ENCODE data around the gene ERO1B.
"Not testable (repeated sequence)": the region's sequence is repeated elsewhere in the genome, so short reads cannot be mapped to it uniquely, and the experiment has no call there.

ERO1B gene

GRCh38 chr1:236247286-236247685 is 34.5 kb downstream of the ERO1B start:
- no peak for DNase-seq

- DNase-seq: no peak
Observed at GRCh38 chr1:236242568-236242967, 39.2 kb downstream of the ERO1B start.

GRCh38 chr1:236240675-236241074 is 41.1 kb downstream of the ERO1B start:
- no peak for DNase-seq

- no peak for DNase-seq
Observed at GRCh38 chr1:236239092-236239585, 42.6 kb downstream of the ERO1B start.

GRCh38 chr1:236235116-236235515 is 46.6 kb downstream of the ERO1B start:
- no peak for DNase-seq

GRCh38 chr1:236228411-236228810 is 53.3 kb downstream of the ERO1B start:
- DNase-seq: no peak

GRCh38 chr1:236222632-236223031 is 59.1 kb downstream of the ERO1B start:
- no peak for DNase-seq

- DNase-seq: no peak
Observed at GRCh38 chr1:236220473-236220872, 61.3 kb downstream of the ERO1B start.

GRCh38 chr1:236214761-236215160 is 67.0 kb downstream of the ERO1B start:
- DNase-seq: no peak

GRCh38 chr1:236213534-236213933 is 68.2 kb downstream of the ERO1B start:
- DNase-seq: no peak

- DNase-seq: no peak
Observed at GRCh38 chr1:236211815-236212214, 69.9 kb downstream of the ERO1B start.

- no peak for DNase-seq
Observed at GRCh38 chr1:236209713-236210112, 72.0 kb downstream of the ERO1B start.

GRCh38 chr1:236209185-236209584 is 72.6 kb downstream of the ERO1B start:
- DNase-seq: no peak

- DNase-seq: no peak
Observed at GRCh38 chr1:236207569-236207968, 74.2 kb downstream of the ERO1B start.

GRCh38 chr1:236207121-236207520 is 74.6 kb downstream of the ERO1B start:
- no peak for DNase-seq

- DNase-seq: no peak
Observed at GRCh38 chr1:236206548-236206947, 75.2 kb downstream of the ERO1B start.

- DNase-seq: no peak
Observed at GRCh38 chr1:236204656-236205055, 77.1 kb downstream of the ERO1B start.

GRCh38 chr1:236204039-236204438 is 77.7 kb downstream of the ERO1B start:
- no peak for DNase-seq

GRCh38 chr1:236201786-236202185 is 80.0 kb downstream of the ERO1B start:
- no peak for DNase-seq

GRCh38 chr1:236200925-236201324 is 80.8 kb downstream of the ERO1B start:
- no peak for DNase-seq

- DNase-seq: no peak
Observed at GRCh38 chr1:236193184-236193583, 88.6 kb downstream of the ERO1B start.

- DNase-seq: not testable (repeated sequence)
Observed at GRCh38 chr1:236188084-236188483, 93.7 kb downstream of the ERO1B start.

- DNase-seq: not testable (repeated sequence)
Observed at GRCh38 chr1:236186471-236186870, 95.3 kb downstream of the ERO1B start.

- DNase-seq: no peak
Observed at GRCh38 chr1:236185687-236186086, 96.1 kb downstream of the ERO1B start.

- no peak for DNase-seq
Observed at GRCh38 chr1:236181059-236181458, 100.7 kb downstream of the ERO1B start.

GRCh38 chr1:236179634-236180033 is 102.1 kb downstream of the ERO1B start:
- no peak for DNase-seq
